Measurements from ENCODE around the gene GNB1L.
"Not testable (repeated sequence)": the region's sequence is repeated elsewhere in the genome, so short reads cannot be mapped to it uniquely, and the experiment has no call there.

Gene GNB1L

GRCh38 chr22:19888131-19888746, 33.6 kb upstream of the GNB1L start:
- DNase-seq: no peak

GRCh38 chr22:19887256-19887985, 32.7 kb upstream of the GNB1L start:
- no peak for DNase-seq

- peak; percentile 60 for DNase-seq
These were observed 32.1 kb upstream of the GNB1L start for GRCh38 chr22:19886605-19887255.

- no peak for DNase-seq
These were observed 31.3 kb upstream of the GNB1L start for GRCh38 chr22:19885841-19886592.

- no peak for DNase-seq
These were observed 30.5 kb upstream of the GNB1L start for GRCh38 chr22:19884954-19885751.

- DNase-seq: no peak
These were observed 29.7 kb upstream of the GNB1L start for GRCh38 chr22:19884161-19884953.

GRCh38 chr22:19883446-19883845, 28.8 kb upstream of the GNB1L start:
- not testable (repeated sequence) for DNase-seq

GRCh38 chr22:19882446-19883381, 28.0 kb upstream of the GNB1L start:
- DNase-seq: no peak

GRCh38 chr22:19880786-19881569, 26.3 kb upstream of the GNB1L start:
- no peak for DNase-seq

GRCh38 chr22:19879992-19880785, 25.5 kb upstream of the GNB1L start:
- no peak for DNase-seq

- no peak for DNase-seq
These were observed 24.9 kb upstream of the GNB1L start for GRCh38 chr22:19879643-19879991.

GRCh38 chr22:19879246-19879570, 24.5 kb upstream of the GNB1L start:
- DNase-seq: no peak

- no peak for DNase-seq
These were observed 24.0 kb upstream of the GNB1L start for GRCh38 chr22:19878461-19879245.

- no peak for DNase-seq
These were observed 23.1 kb upstream of the GNB1L start for GRCh38 chr22:19877626-19878339.

- no peak for DNase-seq
These were observed 22.4 kb upstream of the GNB1L start for GRCh38 chr22:19876941-19877625.

- no peak for DNase-seq
These were observed 21.8 kb upstream of the GNB1L start for GRCh38 chr22:19876314-19876940.

All from KG1 (cell line).